Activated naive CD4-positive, alpha-beta T cell treated with anti-CD3 and anti-CD28 coated beads for 36 hours (primary cell): ENCODE measurements around the gene SRL. TPM values are rescaled to one million over a fixed set of nuclear protein-coding genes. Genes with fewer than 3 reads are reported as not detected.

Source experiments
- CTCF ChIA-PET: fragments of 350-600 bp; sonication (Branson Sonifier 250); formaldehyde crosslinking; loops from one replicate; lab custom pipeline; 2021; ENCODE audit warnings: antibody characterized with exemption; lab: Charles Lee
- DNase-seq: peaks from one replicate; pipeline ENCODE4 v3.0.0-alpha.2; 2020
- H3K27ac Mint-ChIP-seq: one replicate; pipeline ENCODE4 v1.8.0; 2021; ENCODE audit warnings: mild to moderate bottlenecking, mixed read lengths
- H3K27me3 Mint-ChIP-seq: one replicate; pipeline ENCODE4 v1.8.0; 2021; ENCODE audit warnings: low read depth, mixed read lengths
- H3K36me3 Mint-ChIP-seq: one replicate; pipeline ENCODE4 v1.8.0; 2021; ENCODE audit warnings: low read depth, mixed read lengths
- H3K4me1 Mint-ChIP-seq: one replicate; pipeline ENCODE4 v1.8.0; 2021; ENCODE audit warnings: low read depth, mixed read lengths
- H3K4me3 Mint-ChIP-seq: one replicate; pipeline ENCODE4 v1.8.0; 2021; ENCODE audit warnings: mild to moderate bottlenecking, moderate library complexity, mixed read lengths
- H3K9me3 Mint-ChIP-seq: one replicate; pipeline ENCODE4 v1.8.0; 2021; ENCODE audit warnings: mixed read lengths
- intact Hi-C: fragments of 100-400 bp; cut with micrococcal nuclease; formaldehyde crosslinking; loops from one replicate; pipeline ENCODE4 v1.15.1; 2023
- total RNA-seq, 2 experiments: library from RNA; stranded (reverse); gene quantifications; one replicate each; pipeline ENCODE4 v1.2.3, GENCODE V29; 2021

SRL gene
- total RNA-seq, 2 experiments from 2014 or later = not detected

DNA sequence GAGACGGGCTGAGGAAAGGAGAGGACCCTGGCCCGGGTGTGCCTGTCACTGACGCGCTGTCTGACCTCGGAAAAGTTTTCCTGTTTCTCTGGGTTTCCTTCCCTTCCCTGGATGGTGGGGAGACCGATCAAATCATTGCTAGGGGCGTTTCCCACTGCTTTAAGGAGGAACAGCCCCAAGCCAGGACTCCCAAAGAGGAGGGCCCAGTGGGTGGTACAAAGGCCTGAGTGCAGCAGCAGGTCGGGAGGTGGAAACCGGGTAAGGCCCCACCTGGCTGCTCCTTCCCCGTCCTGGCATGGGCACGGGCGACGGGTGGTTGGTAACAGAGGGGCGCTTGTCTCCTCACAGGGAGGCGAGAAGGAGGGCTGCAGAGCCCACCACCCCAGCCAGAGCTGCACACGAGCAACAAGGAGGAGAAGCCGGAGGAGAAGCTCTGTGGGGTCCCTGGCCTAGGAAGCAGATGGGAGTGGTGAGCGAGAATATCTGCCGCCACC is 2.2 kb downstream of the SRL start:
- H3K27me3 Mint-ChIP-seq = no peaks in the 10 kb centered on the region
- CTCF ChIA-PET = interaction anchor here (1.1 kb wide), 1 partner anchor 257 kb away, joined by 3 read pairs; no protein-coding TSS in a partner anchor
- no peaks in the 10 kb centered on the region for H3K9me3 Mint-ChIP-seq
- no peaks in the 10 kb centered on the region for H3K36me3 Mint-ChIP-seq
- no peak overlapping the region for H3K27ac Mint-ChIP-seq
- intact Hi-C loops = no loop called here
- no peak for DNase-seq
- H3K4me3 Mint-ChIP-seq = no peak overlapping the region
- H3K4me1 Mint-ChIP-seq = no peaks in the 10 kb centered on the region

DNA sequence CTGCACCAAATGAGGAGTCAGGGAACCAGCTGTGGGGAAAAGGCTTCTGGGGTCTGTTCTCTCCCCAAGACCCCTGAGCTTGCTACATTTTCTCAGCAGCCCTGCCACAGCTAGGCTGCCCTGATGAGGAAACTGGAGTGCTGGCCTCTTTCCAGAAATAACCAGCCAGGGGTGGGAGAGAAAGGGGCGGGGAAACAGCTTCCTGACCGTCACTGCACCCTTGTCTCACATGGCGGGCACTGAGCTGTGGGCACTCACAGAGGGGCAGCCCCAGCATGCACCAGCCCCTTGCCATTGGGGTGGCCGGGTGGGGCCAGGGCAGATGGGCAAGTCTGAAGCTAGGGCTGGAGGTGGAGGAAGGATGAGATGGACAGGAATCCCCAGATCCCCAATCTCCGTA is 2.9 kb downstream of the SRL start:
- CTCF ChIA-PET = interaction anchor here (1.1 kb wide), 1 partner anchor 256 kb away, joined by 3 read pairs; no protein-coding TSS in a partner anchor
- Mint-ChIP-seq H3K27ac (no peak overlapping the region), H3K4me3 (no peak overlapping the region), H3K4me1 (no peaks in the 10 kb centered on the region), H3K9me3 (no peaks in the 10 kb centered on the region), H3K27me3 (no peaks in the 10 kb centered on the region), H3K36me3 (no peaks in the 10 kb centered on the region)
- intact Hi-C loops = no loop called here
- no peak for DNase-seq

DNA sequence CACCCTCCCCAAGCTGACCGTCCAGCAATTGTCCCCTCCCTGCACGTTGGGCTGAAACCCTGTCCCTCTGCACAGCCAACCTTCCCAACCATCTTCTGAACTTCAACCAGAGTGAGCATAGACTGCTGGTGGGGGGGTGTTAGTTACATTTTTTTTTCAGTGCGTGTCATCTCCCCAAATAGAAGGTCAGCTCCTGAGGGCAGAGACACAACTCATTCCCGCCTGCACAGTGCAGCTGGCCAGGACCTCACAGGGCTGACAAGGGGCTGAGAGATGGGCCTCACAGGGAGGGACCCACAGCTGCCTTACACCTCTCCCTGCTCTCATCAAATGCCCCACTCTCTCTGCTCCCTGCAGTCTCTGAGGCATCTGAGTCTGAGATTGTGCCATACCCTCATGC is 8.4 kb downstream of the SRL start:
- Mint-ChIP-seq H3K36me3 (no peaks in the 10 kb centered on the region), H3K27ac (no peak overlapping the region), H3K4me3 (no peak overlapping the region), H3K27me3 (no peaks in the 10 kb centered on the region), H3K9me3 (peaks cover 4% of the 10 kb centered on the region), H3K4me1 (no peaks in the 10 kb centered on the region)
- CTCF ChIA-PET = interaction anchor here (0.8 to 1.3 kb wide), 3 partner anchors 20 to 170 kb away, joined by 3 read pairs; no protein-coding TSS in a partner anchor
- intact Hi-C loops = no loop called here
- no peak for DNase-seq

DNA sequence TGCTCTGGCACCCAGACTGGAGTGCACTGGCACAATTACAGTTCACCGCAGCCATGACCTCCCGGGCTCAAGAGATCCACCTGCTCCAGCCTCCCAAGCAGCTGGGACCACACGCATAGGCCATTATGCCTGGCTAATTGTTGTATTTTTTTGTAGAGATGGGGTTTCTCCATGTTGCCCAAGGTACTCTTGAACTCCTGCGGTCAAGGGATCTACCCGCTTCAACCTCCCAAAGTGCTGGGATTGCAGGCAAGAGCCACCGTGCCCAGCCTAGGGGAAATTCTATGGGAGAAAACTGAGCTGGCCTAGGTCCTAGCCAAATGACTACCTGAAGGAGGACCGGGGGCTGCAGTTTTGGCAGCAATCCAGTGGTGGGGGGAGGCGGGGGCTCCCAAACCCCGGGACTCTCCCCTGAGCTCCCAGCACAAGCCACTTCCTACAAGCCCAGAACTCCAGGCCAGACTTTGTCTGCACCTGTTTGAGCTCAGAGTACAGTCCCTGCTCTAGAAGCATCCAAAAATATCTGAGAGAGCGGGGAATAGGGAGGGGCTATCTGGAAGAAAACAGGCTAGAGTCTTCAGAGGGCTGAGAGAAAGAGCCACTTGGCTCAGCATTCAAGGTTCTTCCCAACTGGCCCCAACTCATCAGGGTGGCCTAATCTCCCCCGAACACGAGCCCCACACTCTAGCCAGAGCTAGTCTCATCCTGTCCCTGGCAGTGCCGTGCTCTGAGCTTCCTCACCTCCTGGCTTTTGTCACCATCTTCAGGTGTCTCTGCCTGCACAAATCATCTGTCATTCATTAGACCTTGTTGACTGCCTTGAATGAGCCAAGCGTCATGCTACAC is 9.1 kb downstream of the SRL start:
- Mint-ChIP-seq H3K4me1 (no peaks in the 10 kb centered on the region), H3K27me3 (no peaks in the 10 kb centered on the region), H3K36me3 (no peaks in the 10 kb centered on the region), H3K9me3 (peaks cover 4% of the 10 kb centered on the region), H3K27ac (no peak overlapping the region), H3K4me3 (no peak overlapping the region)
- intact Hi-C loops = no loop called here
- CTCF ChIA-PET = interaction anchor here (0.8 to 1.3 kb wide), 3 partner anchors 21 to 170 kb away, joined by 3 read pairs; no protein-coding TSS in a partner anchor
- DNase-seq = no peak

DNA sequence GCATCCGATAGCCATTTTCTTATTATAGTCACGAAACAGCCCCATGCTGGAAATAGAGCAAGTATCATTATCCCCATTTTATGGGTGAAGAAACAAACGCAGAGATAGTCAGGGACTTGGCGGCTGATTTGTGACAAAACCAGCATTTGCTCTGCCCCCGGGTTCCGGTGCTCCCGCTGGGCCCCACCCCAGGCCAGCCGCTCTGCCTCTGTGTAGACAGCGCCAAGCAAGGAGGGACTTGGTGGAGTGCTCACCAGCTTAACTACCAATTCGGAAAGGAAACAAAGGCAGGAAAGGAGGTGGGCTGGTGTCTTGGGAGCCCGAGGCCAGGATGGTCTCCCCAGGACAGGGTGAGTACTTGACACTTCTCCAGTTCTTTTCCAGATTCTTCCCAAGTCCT is 10.0 kb downstream of the SRL start:
- no peaks in the 10 kb centered on the region for H3K4me1 Mint-ChIP-seq
- no peak for DNase-seq
- CTCF ChIA-PET = no interaction called here
- H3K9me3 Mint-ChIP-seq = peaks cover 4% of the 10 kb centered on the region
- no peak overlapping the region for H3K4me3 Mint-ChIP-seq
- no peaks in the 10 kb centered on the region for H3K27me3 Mint-ChIP-seq
- H3K36me3 Mint-ChIP-seq = no peaks in the 10 kb centered on the region
- H3K27ac Mint-ChIP-seq = no peak overlapping the region
- intact Hi-C loops = no loop called here

DNA sequence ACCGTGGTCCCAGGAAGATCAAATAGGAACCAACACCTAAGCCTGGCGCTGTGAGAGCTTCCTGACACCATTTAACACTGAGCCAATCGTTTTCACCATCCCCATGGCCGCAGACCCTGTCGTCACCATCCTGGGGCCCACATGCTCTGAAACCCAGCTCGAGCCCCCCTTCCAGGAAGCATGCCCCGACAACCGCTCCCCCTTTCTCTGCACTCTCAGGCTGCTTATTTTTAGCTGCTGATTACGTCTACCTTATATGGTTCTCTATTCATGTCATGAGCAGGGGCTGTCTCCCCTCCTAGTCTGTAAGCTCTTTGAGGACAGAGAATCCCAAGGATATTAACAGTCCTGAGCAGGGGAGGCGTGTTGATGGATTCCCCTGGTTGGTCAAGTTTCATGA is 10.5 kb downstream of the SRL start:
- peaks cover 4% of the 10 kb centered on the region for H3K9me3 Mint-ChIP-seq
- CTCF ChIA-PET = no interaction called here
- no peak overlapping the region for H3K27ac Mint-ChIP-seq
- H3K4me1 Mint-ChIP-seq = no peaks in the 10 kb centered on the region
- no peaks in the 10 kb centered on the region for H3K36me3 Mint-ChIP-seq
- no peak overlapping the region for H3K4me3 Mint-ChIP-seq
- no peak for DNase-seq
- no peaks in the 10 kb centered on the region for H3K27me3 Mint-ChIP-seq
- intact Hi-C loops = no loop called here

DNA sequence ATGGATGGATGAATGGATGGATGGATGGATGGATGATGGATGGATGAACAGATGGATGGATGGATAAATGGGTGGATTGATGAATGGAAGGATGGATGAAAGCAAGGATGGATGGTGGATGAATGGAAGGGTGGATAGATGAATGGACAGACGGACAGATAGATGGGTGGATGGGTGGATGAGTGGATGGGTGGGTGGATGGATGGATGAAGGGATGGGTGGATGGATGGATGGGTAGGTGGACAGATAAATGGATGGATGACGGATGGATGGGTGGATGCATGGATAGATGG is 14.9 kb downstream of the SRL start:
- H3K4me3 Mint-ChIP-seq = no peak overlapping the region
- intact Hi-C loops = no loop called here
- no peaks in the 10 kb centered on the region for H3K27me3 Mint-ChIP-seq
- DNase-seq = no peak
- H3K27ac Mint-ChIP-seq = no peak overlapping the region
- H3K36me3 Mint-ChIP-seq = no peaks in the 10 kb centered on the region
- CTCF ChIA-PET = no interaction called here
- H3K4me1 Mint-ChIP-seq = no peaks in the 10 kb centered on the region
- H3K9me3 Mint-ChIP-seq = no peaks in the 10 kb centered on the region

DNA sequence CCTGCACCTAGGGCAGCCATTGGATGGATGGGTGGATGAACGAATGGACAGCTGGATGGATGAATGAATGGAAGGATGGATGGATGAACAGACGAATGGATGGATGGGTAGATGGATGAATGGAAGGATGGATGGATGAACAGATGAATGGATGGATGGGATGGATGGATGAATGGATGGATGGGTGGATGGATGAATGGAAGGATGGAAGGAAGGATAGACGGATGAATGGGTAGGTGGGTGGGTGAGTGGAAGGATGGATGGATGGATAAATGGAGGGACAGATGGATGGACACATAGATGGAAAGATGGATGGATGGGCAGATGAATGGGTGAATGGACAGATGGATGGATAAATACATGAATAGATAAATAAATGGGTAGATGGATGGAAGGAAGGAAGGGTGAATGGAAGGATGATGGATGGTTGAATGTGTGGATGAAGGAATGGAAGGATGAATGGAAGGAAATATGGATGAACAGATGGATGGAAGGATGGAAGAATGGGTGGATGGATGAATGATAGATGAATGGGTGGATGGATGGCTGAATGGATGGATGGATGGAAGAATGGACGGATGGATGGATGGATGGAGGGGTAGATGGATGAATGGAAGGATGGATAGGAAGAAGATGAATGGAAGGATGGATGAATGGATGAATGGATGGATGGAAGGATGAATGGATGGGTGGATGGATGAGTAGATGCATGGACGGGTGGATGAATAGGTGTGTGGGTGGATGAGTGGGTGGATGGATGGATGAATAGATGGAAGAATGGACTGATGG is 15.4 kb downstream of the SRL start:
- H3K4me3 Mint-ChIP-seq = no peak overlapping the region
- CTCF ChIA-PET = no interaction called here

DNA sequence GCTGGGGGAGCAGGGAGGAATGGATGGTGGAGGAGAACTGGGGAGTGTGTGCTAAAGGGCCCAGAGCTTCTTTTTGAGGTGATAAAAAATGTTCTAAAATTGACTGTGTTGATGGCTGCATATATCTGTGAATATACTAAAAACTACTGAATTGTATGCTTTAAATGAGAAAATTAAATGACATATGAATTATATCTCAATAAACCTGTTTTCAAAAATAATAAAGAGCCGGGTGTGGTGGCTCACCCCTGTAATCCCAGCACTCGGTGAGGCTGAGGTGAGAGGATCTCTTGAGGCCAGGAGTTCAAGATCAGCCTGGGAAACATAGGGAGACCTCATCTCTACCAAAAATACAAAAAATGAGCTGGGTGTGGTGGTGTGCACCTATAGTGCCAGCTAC is 16.8 kb downstream of the SRL start:
- Mint-ChIP-seq H3K27me3 (no peaks in the 10 kb centered on the region), H3K4me3 (no peak overlapping the region), H3K4me1 (no peaks in the 10 kb centered on the region), H3K36me3 (no peaks in the 10 kb centered on the region), H3K9me3 (no peaks in the 10 kb centered on the region), H3K27ac (no peak overlapping the region)
- CTCF ChIA-PET = no interaction called here
- no peak for DNase-seq
- intact Hi-C loops = no loop called here

More for the DNA sequence above, 15.4 kb downstream of the SRL start:
- Mint-ChIP-seq H3K36me3 (no peaks in the 10 kb centered on the region), H3K4me1 (no peaks in the 10 kb centered on the region), H3K27ac (no peak overlapping the region), H3K27me3 (no peaks in the 10 kb centered on the region), H3K9me3 (no peaks in the 10 kb centered on the region)
- intact Hi-C loops = no loop called here
- DNase-seq = no peak

DNA sequence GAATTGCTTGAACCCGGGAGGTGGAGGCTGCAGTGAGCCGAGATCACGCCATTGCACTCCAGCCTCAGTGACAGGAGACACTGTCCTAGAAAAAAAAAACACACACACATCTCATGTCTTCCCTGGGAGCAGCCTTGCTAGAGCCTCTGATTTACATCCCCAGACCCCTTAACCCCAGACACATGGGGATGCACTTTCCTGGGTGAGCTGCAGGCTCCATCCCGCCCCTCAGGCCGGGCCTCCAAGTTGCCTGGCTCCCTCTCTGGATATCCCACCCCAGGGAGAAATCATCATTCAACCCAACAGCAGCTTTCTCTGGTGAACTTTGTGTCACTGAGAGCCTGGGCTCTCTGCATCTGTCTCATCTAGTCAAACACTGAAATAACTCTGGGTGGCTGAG is 21.5 kb downstream of the SRL start:
- CTCF ChIA-PET = no interaction called here
- Mint-ChIP-seq H3K9me3 (no peaks in the 10 kb centered on the region), H3K4me1 (no peaks in the 10 kb centered on the region), H3K4me3 (no peak overlapping the region), H3K27me3 (no peaks in the 10 kb centered on the region), H3K27ac (no peak overlapping the region), H3K36me3 (no peaks in the 10 kb centered on the region)
- intact Hi-C loops = no loop called here
- no peak for DNase-seq

DNA sequence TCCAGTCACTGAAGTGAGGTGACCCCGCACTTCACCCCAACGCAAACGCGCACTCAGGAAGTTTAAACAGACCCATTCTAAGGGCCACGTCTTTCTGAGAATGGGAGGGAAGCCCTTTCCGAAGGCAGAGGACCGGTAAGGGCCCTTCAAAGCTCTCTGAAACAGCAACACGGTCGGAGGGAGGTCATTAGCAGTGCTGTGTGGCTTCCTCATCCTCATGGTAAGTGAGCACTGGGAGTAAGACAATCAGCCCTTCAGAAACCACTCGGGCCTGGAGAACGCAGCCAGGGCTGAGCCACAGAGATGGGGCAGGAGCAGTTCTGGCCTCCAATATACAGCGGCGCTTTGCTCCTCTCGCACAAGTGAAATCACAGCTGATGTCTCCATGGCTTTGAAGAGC is 23.7 kb downstream of the SRL start:
- DNase-seq = no peak
- H3K9me3 Mint-ChIP-seq = no peaks in the 10 kb centered on the region
- CTCF ChIA-PET = interaction anchor here (1.1 to 1.5 kb wide), 2 partner anchors 17 to 36 kb away, joined by 4 read pairs; no protein-coding TSS in a partner anchor
- H3K27ac Mint-ChIP-seq = no peak overlapping the region
- no peaks in the 10 kb centered on the region for H3K36me3 Mint-ChIP-seq
- no peak overlapping the region for H3K4me3 Mint-ChIP-seq
- intact Hi-C loops = no loop called here
- no peaks in the 10 kb centered on the region for H3K4me1 Mint-ChIP-seq
- no peaks in the 10 kb centered on the region for H3K27me3 Mint-ChIP-seq

DNA sequence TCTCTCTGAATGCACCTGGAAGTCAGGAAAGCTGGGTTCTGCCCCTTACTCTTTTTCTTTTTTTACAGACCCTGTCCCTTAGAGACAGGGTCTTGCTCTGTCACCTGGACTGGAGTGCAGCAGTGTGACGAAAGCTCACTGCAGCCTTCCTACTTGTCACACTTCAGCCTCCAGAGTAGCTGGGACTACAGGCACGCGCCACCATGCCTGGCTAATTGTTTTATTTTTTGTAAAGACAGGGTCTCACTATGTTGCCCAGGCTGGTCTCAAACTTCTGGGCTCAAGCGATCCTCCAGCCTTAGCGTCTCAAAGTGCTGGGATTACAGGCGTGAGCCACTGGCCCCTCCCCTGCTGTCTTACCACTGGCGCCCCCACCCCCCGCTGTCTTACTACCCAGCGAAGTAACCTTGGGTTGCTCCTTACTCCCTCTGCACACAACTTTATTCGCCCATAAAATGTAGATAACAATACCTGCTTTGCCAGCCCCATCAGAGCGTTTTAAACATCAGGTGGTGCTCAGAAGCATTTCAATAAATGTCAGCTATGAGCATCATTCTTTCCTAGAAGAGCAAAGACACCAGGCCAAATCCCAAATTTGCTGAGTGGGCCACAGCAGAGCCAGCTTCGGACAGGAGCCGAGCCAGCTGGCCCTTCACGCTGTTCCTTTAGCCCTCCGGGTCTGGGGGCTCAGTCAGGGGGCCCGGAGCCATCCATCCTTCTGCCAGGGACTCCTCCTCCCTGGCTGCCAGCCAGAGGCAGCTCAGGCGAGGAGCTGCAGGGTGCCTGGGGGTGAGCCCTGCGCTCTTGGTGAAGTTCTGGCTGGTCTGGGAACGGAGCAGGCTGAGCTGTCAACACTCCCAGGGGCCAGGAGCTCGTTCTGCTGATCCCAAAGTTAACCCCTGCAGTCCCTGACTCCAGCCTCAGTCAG is 24.4 kb downstream of the SRL start:
- intact Hi-C loops = no loop called here
- no peaks in the 10 kb centered on the region for H3K4me1 Mint-ChIP-seq
- H3K4me3 Mint-ChIP-seq = no peak overlapping the region
- no peak overlapping the region for H3K27ac Mint-ChIP-seq
- CTCF ChIA-PET = interaction anchor here (0.6 to 1.5 kb wide), 3 partner anchors 17 to 530 kb away, joined by 3 to 4 read pairs (median 4); no protein-coding TSS in a partner anchor
- no peaks in the 10 kb centered on the region for H3K9me3 Mint-ChIP-seq
- no peaks in the 10 kb centered on the region for H3K27me3 Mint-ChIP-seq
- no peaks in the 10 kb centered on the region for H3K36me3 Mint-ChIP-seq
- no peak for DNase-seq
